NOMO-1 treated with DMSO at 0.1 percent for 48 hours (cell line): ENCODE data around the gene SMAD3.
"Not testable (repeated sequence)": the region's sequence is repeated elsewhere in the genome, so short reads cannot be mapped to it uniquely, and the experiment has no call there.

Experiments
- DNase-seq: peaks from one replicate; lab custom pipeline; 2025; ENCODE audit not compliant: unreplicated experiment; lab: John Stamatoyannopoulos, UW

SMAD3 gene

DNA sequence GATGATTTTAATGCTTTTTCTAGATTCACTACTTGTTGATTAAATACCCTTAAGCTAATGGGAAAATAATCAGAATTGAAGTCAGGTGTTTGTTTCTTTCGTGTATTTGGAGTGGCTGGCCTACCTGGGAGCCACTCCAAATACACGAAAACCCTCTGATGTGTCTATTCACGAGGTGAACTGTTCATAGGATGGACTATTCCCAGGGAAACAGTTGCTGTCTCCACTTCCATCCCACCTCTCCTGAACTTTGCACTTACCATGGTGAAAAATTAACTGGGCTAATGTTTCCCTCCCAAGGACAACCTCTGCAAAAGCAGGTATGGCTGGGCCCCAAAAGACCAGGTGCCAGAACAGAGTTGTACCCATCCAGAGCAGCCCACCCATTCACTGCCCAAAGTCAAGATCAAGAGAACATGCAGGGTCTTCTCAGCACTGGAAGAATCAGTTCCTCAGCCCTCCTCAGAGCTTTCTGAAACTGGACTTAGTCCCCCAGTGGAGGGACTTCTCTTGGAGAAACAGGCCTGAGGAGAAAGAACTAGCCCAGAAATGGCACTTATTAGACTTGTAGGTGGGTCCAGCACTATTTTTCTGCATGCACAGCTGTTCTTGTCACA lies 2.9 kb upstream of the SMAD3 start:
- no peak for DNase-seq

DNA sequence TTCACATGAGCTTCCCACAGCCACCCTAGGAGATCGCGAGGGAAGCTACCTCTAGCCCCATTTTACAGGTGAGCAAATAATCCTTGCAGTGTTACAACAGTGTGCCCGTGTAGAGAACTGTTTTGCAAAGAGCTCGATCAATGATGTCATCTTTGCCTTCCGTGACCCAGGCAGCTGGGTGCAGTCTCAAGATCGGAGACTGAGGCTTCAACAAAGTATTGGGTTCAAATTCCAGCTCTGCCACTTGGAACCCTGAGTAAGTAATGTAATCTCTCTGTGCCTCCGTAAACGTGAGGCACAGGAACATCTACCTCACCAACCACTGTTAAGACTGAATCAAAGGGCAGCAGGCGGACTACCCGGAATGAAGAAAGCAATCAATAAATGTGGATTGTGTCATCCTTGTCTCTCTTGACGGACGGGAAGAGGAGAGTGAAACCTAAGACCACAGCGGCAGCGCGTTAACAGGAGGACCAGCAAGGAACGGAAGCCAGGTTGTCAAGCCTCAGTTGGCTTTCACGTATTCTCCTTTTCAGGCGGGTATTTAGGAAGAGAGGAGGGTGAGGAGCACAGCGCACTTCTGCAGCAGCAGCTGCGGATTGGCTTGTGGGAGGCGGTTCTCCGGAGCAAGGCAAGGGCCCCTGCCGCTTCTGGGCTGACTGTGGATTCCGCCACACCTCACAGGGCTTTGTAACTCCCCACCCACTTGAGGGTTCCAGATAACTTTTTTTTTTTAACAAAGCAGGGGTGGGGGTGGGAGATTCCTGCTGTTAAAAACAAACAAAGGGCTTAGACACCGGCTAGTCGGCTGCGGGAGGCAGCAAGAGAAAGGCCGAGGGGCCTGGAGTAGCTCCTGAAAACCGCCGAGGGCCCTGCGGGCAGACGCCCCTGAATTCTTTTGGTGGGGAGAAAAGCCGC lies 1.5 kb upstream of the SMAD3 start:
- no peak for DNase-seq

DNA sequence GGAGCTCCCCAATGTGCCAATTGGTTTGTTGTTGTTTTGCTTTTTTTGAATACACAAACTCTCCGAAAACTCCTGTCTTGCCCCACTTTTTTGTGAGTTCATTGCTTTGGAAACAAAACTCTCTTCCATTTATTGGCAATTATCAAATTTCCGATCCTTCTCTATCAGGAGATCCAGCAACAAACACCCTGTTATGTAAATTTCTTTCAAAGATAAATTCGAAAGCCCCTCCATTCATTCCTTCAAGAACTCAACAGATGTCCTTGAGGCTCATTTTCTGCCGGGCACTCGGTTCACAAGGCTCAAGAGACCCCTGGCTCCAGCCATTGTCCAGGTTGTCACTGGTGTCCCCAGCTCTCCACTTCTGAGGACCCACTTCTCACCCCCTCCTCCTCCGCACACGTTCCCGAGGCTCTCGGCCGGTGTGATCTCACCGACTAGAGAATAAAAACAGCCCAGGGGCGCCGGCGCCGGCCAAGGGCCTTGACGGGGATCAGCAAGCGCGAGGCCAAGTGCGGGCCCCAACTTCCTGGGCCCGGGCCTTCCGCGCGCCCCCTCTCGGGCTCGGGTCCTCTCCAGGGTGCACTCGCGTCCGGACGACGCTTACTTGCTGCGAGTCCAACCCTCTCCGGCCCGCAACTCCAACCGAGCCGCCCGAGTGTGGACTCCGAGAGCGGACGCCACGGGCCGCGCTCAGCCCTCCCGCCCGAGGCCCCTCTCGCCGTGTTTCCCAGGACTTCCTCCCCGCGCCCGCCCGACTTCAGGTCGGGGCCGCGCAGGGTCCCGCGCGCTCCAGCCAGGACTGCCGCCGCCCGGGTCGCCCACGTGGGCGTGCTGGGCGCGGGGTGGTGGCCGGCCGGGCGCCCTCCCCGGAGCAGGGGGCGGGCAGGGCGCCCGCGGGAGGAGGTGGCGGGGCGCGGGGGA lies 533 bp upstream of the SMAD3 start:
- DNase-seq: no peak

GRCh38 chr15:67066041-67066958 lies 898 bp downstream of the SMAD3 start:
- no peak for DNase-seq

- DNase-seq: no peak
Observed at GRCh38 chr15:67066959-67067853, 1.8 kb downstream of the SMAD3 start.

- no peak for DNase-seq
Observed at GRCh38 chr15:67067930-67068551, 2.6 kb downstream of the SMAD3 start.

DNA sequence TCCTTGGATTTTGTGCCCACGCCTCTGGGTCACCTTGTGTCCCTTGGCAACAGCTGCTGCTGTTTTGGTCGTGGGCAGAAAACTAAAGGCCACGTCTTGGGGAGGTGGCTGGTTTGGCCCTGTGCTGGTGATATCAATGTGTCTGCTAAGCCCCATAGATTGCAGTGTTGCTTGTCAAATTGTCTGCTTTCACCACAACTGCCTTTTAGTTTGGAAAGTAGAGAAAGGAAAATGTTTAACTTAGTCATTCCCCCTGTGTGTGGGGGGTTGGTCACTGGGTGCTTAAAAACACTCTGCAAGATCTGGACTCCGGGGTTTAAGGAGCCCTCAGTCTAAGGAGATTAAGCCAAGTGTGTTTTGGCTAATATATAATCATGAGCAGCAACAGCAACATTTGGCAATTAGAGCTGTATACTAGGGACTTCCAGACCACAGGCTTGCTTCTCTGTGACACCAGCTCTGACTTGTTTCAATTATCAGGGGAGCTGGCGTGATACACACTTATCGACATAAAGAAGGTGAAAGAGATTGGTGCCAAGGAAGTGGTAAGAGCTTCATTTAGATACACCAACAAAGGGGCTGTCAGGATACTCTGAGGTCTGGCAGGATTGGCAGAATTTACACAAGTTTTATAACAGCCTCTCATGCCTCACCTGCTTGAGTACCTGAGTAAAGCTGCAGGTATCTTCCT lies 3.5 kb downstream of the SMAD3 start:
- DNase-seq: no peak

DNA sequence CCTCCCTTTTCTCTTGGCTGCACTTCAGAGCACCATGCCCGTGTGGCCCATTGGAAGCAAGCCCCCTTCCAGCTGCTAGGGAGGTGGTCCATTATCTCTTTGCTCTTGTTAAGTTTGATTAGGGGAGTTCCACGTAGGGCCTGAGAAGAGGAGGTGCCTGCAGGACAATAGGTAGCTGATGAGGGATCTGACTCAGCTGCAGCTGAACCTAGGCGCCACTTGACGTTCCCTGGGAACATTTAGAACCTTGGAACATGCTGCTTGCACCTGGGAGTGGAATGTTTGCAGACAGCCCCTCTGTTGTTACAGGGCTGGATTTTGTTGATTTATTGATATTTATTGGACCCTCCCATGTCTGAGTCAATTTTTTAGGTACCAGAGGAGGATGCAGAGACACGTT lies 4.7 kb downstream of the SMAD3 start:
- no peak for DNase-seq

DNA sequence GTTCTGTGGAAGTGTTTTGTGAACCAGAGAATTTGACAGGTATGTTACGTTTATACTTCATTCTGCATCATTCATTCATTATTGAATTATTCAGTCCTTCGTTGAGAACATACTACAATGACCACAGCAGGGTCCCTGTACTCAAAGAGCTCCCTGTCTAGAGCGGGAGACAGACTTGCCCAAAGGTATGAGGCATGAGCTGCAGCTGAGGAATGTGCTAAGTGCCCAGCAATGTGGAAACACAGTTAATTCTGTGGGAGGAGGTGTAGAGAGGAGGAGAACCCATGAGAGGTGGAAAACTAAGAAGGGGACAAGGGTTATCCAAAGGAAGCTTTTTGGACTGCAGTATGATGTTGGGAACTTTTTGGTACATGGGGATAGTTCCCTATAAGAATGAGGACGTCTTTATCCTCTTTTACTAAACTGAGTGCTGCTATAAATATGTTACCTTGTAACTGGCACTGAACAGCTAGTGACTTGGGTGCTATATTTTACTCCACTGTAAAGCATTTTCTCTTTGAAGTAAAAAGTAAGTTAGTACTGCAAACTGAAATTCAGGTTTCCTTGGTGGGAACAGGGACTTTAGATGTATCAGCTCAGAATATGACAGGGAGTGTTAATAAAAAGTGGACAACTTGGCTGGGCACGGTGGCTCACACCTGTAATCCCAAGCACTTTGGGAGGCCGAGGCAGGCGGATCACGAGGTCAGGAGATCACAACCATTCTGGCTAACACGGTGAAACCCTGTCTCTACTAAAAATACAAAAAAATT lies 5.7 kb downstream of the SMAD3 start:
- no peak for DNase-seq

- DNase-seq: no peak
Observed at GRCh38 chr15:67072442-67072841, 7.0 kb downstream of the SMAD3 start.

GRCh38 chr15:67072958-67073357 lies 7.6 kb downstream of the SMAD3 start:
- DNase-seq: no peak

- DNase-seq: peak; percentile 56
Observed at GRCh38 chr15:67074886-67075229, 9.5 kb downstream of the SMAD3 start.

DNA sequence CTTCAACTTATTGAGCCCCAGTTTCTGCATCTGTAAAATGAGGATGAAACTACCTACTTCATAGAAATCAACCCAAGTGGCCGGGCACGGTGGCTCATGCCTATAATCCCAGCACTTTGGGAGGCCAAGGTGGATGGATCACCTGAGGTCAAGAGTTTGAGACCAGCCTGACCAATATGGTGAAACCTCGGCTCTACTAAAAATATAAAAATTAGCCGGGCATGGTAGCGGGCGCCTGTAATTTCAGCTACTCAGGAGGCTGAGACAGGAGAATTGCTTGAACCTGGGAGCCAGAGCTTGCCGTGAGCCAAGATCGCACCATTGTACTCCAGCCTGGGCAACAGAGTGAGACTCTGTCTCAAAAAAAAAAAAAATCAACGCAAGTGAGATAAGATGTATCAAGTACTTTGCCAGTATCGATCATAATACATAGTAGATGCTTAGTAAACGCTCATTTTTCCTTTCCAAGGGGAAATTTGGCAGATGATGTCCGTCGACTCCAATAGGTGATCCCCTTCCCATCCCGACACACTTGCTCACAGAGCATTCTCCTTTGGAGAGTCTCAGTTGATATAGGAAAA lies 10.2 kb downstream of the SMAD3 start:
- DNase-seq: not testable (repeated sequence)

DNA sequence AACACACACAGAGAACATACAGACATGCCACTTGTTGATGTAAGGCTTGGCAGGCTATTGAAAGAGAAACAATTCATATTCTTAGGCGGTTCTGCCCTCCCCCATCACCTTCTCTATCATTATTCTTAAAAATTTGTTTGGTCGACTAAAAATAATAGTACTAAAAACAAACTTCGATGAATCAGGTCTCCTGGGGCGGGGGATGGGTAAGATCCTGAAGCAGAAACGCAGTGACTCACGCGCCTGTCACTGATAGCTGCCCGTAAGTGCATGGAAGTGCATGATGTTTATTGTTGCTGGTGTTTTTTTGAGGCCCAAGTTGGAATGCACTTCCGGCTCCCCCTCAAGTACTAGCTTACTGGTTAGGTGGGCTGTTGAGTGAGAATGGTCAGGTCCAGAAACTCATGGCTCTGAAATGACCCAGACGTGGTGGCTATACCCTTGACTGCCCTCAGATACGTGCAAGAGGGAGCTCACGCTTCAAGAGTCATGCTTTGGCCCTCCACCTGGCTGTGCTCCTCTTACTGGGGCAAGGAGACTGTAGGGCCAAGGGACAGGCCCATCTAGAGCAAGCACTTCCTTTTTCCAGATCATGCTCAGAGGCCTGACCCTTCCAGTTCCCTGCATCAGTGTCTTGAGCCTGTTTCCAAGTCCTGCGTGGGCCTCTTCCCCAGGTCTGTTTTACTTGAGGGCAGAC lies 10.9 kb downstream of the SMAD3 start:
- DNase-seq: peak; percentile 30

DNA sequence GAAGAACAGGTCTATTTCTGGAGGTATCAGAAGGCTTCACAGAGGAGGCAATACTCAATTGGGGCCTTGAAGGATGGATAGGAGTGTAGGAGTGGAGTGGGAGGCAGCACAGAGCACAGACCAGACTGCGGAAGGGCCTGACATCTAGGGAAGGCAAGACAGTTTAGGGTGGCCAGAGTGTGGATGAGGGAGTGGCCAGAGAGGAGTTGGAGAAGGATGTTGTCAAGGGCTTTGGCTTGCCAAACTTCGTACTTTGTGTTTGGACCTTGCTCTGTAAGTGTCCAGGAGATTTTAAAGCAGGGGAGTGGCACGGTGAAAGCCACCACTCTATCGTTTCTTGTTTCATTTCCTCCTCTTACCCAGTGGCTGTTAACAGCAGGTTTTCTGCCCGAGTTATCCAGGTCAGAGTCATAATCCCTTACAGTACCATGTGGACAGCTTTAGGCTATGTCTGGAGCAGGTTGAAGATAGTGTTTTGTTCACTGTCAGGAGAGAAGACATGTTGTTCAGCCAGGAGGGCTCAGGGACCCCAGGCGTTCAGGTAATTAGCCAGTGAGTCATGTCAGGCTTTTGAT lies 12.3 kb downstream of the SMAD3 start:
- DNase-seq: peak; percentile 87

GRCh38 chr15:67079361-67079760 lies 14.0 kb downstream of the SMAD3 start:
- no peak for DNase-seq
